ENCODE measurements around the gene HHAT. TPM values are rescaled to one million over a fixed set of nuclear protein-coding genes. Genes with fewer than 3 reads are reported as not detected.

The HHAT gene
- total and polyA plus RNA-seq, 9 of the 15 experiments (the other 6 are each of a cell fraction or from before 2014, with no cell fraction given) = 0.07 to 0.16 (median 0.13) TPM; not detected in 1

- H3K4me2 ChIP-seq (ENCODE audit: insufficient read depth, low read length) = no peak overlapping the region
- no peaks in the 10 kb centered on the region for H4K20me1 ChIP-seq (replicated peaks; ENCODE audit: control insufficient read depth, insufficient read depth, low read length)
- ChIA-PET POLR2A (interaction anchor here (0.9 kb wide), 1 partner anchor 13 kb away, joined by 3 read pairs; no protein-coding TSS in a partner anchor), CTCF (ENCODE audit: low intra/inter-chr PET ratio) (no interaction called here)
- no peaks in the 10 kb centered on the region for H3K79me2 ChIP-seq (ENCODE audit: control insufficient read depth, insufficient read depth, low read length)
- ATAC-seq (no peak), DNase-seq (ENCODE audit: extremely low read depth in 1 of 4, low spot score in 3 of 4) (no peak), FAIRE-seq (no peak)
- 4% methylated on average over 3 of the region's 3 CpGs for WGBS (ENCODE audit: insufficient coverage, low coverage, missing lambda C conversion rate)
- in situ Hi-C loops (cut with MboI) = no loop called here
- no peaks in the 10 kb centered on the region for H3K36me3 ChIP-seq (ENCODE audit: control insufficient read depth, insufficient read depth, low read length)
- H3K9me3 ChIP-seq (replicated peaks; ENCODE audit: control insufficient read depth, insufficient read depth, low read depth, low read length) = no peaks in the 10 kb centered on the region
- H3K27ac ChIP-seq (ENCODE audit: extremely low read depth, low read depth, low read length) = no peak overlapping the region
- H3K9me1 ChIP-seq (ENCODE audit: control insufficient read depth, insufficient read depth, low read length) = no peaks in the 10 kb centered on the region
- BruUV-seq (replicated peaks) = no TSS peak
- no peaks in the 10 kb centered on the region for H3K27me3 ChIP-seq (ENCODE audit: control insufficient read depth in 2 of 2, insufficient read depth in 2 of 2, low read length in 2 of 2)
- H3K4me3 ChIP-seq = no peak overlapping the region
- no peak overlapping the region for H2AFZ ChIP-seq (ENCODE audit: low read depth, low read length)
- intact Hi-C loops (cut with micrococcal nuclease) = no loop called here
- no peak overlapping the region for H3K9ac ChIP-seq (ENCODE audit: insufficient read depth in 1 of 2, low read depth in 2 of 2, low read length in 2 of 2)
- H3K4me1 ChIP-seq (replicated peaks in 1 of 2; ENCODE audit: control insufficient read depth in 2 of 2, insufficient read depth in 2 of 2, low read length in 2 of 2) = no peaks in the 10 kb centered on the region
- no peak for TF ChIP-seq FOXJ3 (CRISPR knock-in tag; IDR thresholded peaks at IDR 0.05)
- no peak for TF ChIP-seq GABPA (tag; conservative IDR thresholded peaks at IDR 0.05; ENCODE audit: low read depth)
- no peak for TF ChIP-seq TGIF2 (CRISPR knock-in tag; IDR thresholded peaks at IDR 0.05)
- TF ChIP-seq, protein P1, sequence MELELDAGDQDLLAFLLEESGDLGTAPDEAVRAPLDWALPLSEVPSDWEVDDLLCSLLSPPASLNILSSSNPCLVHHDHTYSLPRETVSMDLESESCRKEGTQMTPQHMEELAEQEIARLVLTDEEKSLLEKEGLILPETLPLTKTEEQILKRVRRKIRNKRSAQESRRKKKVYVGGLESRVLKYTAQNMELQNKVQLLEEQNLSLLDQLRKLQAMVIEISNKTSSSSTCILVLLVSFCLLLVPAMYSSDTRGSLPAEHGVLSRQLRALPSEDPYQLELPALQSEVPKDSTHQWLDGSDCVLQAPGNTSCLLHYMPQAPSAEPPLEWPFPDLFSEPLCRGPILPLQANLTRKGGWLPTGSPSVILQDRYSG (tag; conservative IDR thresholded peaks at IDR 0.05; ENCODE audit: low read depth) = no peak
- no peak for TF ChIP-seq U2AF1 (optimal IDR thresholded peaks at IDR 0.05; ENCODE audit: low read depth, low read length)
- TF ChIP-seq, protein P2, sequence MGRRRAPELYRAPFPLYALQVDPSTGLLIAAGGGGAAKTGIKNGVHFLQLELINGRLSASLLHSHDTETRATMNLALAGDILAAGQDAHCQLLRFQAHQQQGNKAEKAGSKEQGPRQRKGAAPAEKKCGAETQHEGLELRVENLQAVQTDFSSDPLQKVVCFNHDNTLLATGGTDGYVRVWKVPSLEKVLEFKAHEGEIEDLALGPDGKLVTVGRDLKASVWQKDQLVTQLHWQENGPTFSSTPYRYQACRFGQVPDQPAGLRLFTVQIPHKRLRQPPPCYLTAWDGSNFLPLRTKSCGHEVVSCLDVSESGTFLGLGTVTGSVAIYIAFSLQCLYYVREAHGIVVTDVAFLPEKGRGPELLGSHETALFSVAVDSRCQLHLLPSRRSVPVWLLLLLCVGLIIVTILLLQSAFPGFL (CRISPR knock-in tag; IDR thresholded peaks at IDR 0.05) = no peak
- no peak for TF ChIP-seq HDAC2 (IDR thresholded peaks at IDR 0.05)
- TF ChIP-seq SMC3 (conservative IDR thresholded peaks at IDR 0.05; ENCODE audit: insufficient read depth, low read depth, low read length) = no peak
- no peak for TF ChIP-seq NFE2 (IDR thresholded peaks at IDR 0.05; ENCODE audit: low read depth)
- no peak for TF ChIP-seq ZNF140 (CRISPR knock-in tag; IDR thresholded peaks at IDR 0.05)
- no peak for TF ChIP-seq ZNF41 (CRISPR knock-in tag; conservative IDR thresholded peaks at IDR 0.05)
- no peak for TF ChIP-seq NRF1 (conservative IDR thresholded peaks at IDR 0.05 in 1 of 2, IDR thresholded peaks at IDR 0.05 in 1 of 2)
- TF ChIP-seq THRB (CRISPR knock-in tag; conservative IDR thresholded peaks at IDR 0.05) = no peak
- TF ChIP-seq E2F3 (CRISPR knock-in tag; IDR thresholded peaks at IDR 0.05) = no peak
- no peak for TF ChIP-seq ADNP (tag; IDR thresholded peaks at IDR 0.05)
- no peak for TF ChIP-seq PHF21A (IDR thresholded peaks at IDR 0.05; ENCODE audit: borderline replicate concordance, low read depth)
- no peak for TF ChIP-seq TAF7 (tag; IDR thresholded peaks at IDR 0.05)
- no peak for TF ChIP-seq KHSRP (IDR thresholded peaks at IDR 0.05)
Observed at GRCh38 chr1:210527091-210527490, 198.4 kb downstream of the HHAT start.
